IMR-90 (cell line): ENCODE measurements around the gene CD69. TPM values are rescaled to one million over a fixed set of nuclear protein-coding genes. Genes with fewer than 3 reads are reported as not detected.
A peak's percentile ranks its signal among the peaks of the same experiment; 100 is the strongest.

Experiments used
- ATAC-seq: fragments of 200-7000 bp; cut with Tn5 transposase; 2 replicates; pipeline ENCODE4 v1.9.1; 2020; ENCODE audit warnings: low read depth, mild to moderate bottlenecking, moderate library complexity
- BruUV-seq: library from RNA; stranded (reverse); fragments of 400-500 nt; replicated peaks from 2 replicates; lab custom pipeline; 2021; lab: Mats Ljungman, UMichigan
- CTCF ChIA-PET: fragments of 300-600 bp; formaldehyde crosslinking; extraction: SDS; loops from one replicate; lab custom pipeline; 2021; ENCODE audit warnings: antibody characterized with exemption; lab: Yijun Ruan, JAX
- POLR2A ChIA-PET: fragments of 300-600 bp; sonication (Branson Sonifier 250); formaldehyde crosslinking; loops from one replicate; lab custom pipeline; 2022; ENCODE audit warnings: antibody characterized with exemption; ENCODE audit not compliant: unreplicated experiment; lab: Charles Lee
- DNase-seq: peaks from one replicate; pipeline ENCODE4 v3.0.0; 2013
- H2AFZ ChIP-seq: replicated peaks from 2 replicates; pipeline ENCODE3; 2013; ENCODE audit warnings: low read length, mild to moderate bottlenecking; ENCODE audit not compliant: poor library complexity
- H2AK5ac ChIP-seq: 2 replicates; pipeline ENCODE4 v1.6.1; 2013; ENCODE audit warnings: low read depth, low read length, inconsistent platforms
- H2AK9ac ChIP-seq: replicated peaks from 2 replicates; pipeline ENCODE3; 2013; ENCODE audit warnings: mild to moderate bottlenecking, low read depth, low read length, moderate library complexity; ENCODE audit not compliant: poor library complexity
- H2BK120ac ChIP-seq: 2 replicates; pipeline ENCODE4 v1.6.1; 2013; ENCODE audit warnings: low read depth, low read length, inconsistent platforms
- H2BK15ac ChIP-seq: 3 replicates; pipeline ENCODE4 v1.6.1; 2013; ENCODE audit warnings: low read depth, low read length, inconsistent platforms
- H2BK20ac ChIP-seq: 2 replicates; pipeline ENCODE4 v1.6.1; 2013; ENCODE audit warnings: low read depth, mild to moderate bottlenecking, inconsistent platforms, low read length, moderate library complexity
- H2BK5ac ChIP-seq: 2 replicates; pipeline ENCODE4 v1.6.1; 2013; ENCODE audit warnings: mild to moderate bottlenecking, low read depth, low read length, inconsistent platforms; ENCODE audit not compliant: poor library complexity, severe bottlenecking
- H3K14ac ChIP-seq: replicated peaks from 2 replicates; pipeline ENCODE4 v1.6.1; 2013; ENCODE audit warnings: low read depth, low read length, inconsistent platforms
- H3K18ac ChIP-seq: 2 replicates; pipeline ENCODE4 v1.6.1; 2013; ENCODE audit warnings: low read depth, low read length, control low read depth
- H3K23ac ChIP-seq: 2 replicates; pipeline ENCODE4 v1.6.1; 2013; ENCODE audit warnings: low read depth, low read length, inconsistent platforms
- H3K27ac ChIP-seq: 2 replicates; pipeline ENCODE4 v1.5.1; 2013; ENCODE audit warnings: mild to moderate bottlenecking, control low read depth, low read length; ENCODE audit not compliant: insufficient read depth
- H3K27me3 ChIP-seq: 2 replicates; pipeline ENCODE4 v1.6.1; 2013; ENCODE audit warnings: low read length; ENCODE audit not compliant: control insufficient read depth, insufficient read depth
- H3K36me3 ChIP-seq: 2 replicates; pipeline ENCODE4 v1.6.1; 2013; ENCODE audit warnings: low read length, mixed read lengths; ENCODE audit not compliant: control insufficient read depth, insufficient read depth
- H3K4ac ChIP-seq: 2 replicates; pipeline ENCODE4 v1.6.1; 2013; ENCODE audit warnings: low read depth, low read length, inconsistent platforms
- H3K4me1 ChIP-seq: 2 replicates; pipeline ENCODE4 v1.6.1; 2013; ENCODE audit warnings: low read length, mixed read lengths; ENCODE audit not compliant: control insufficient read depth, insufficient read depth
- H3K4me2 ChIP-seq: 2 replicates; pipeline ENCODE4 v1.6.1; 2013; ENCODE audit warnings: low read depth, mild to moderate bottlenecking, control low read depth, low read length, moderate library complexity
- H3K4me3 ChIP-seq: 2 replicates; pipeline ENCODE4 v1.5.1; 2013; ENCODE audit warnings: low read depth, mild to moderate bottlenecking, control low read depth, low read length, moderate library complexity; ENCODE audit not compliant: insufficient read depth
- H3K56ac ChIP-seq: 2 replicates; pipeline ENCODE4 v1.6.1; 2013; ENCODE audit warnings: low read length, inconsistent platforms; ENCODE audit not compliant: insufficient read depth; ENCODE audit errors: extremely low read depth
- H3K79me1 ChIP-seq, 2 experiments: 2 replicates each; pipeline ENCODE4 v1.6.1; 2013; ENCODE audit warnings: low read length in 2 of 2, inconsistent platforms in 1 of 2, low read depth in 1 of 2
- H3K9ac ChIP-seq: 2 replicates; pipeline ENCODE4 v1.6.1; 2013; ENCODE audit warnings: low read depth, low read length, control low read depth
- H3K9me1 ChIP-seq: 2 replicates; pipeline ENCODE4 v1.6.1; 2013; ENCODE audit warnings: low read length, inconsistent platforms; ENCODE audit not compliant: insufficient read depth
- H3K9me3 ChIP-seq: 2 replicates; pipeline ENCODE4 v1.6.1; 2013; ENCODE audit warnings: low read length; ENCODE audit not compliant: control insufficient read depth, insufficient read depth
- H4K20me1 ChIP-seq: 2 replicates; pipeline ENCODE4 v1.6.1; 2013; ENCODE audit warnings: low read length, inconsistent platforms; ENCODE audit not compliant: insufficient read depth
- H4K5ac ChIP-seq: 2 replicates; pipeline ENCODE4 v1.6.1; 2013; ENCODE audit warnings: mild to moderate bottlenecking, low read depth, low read length, control low read depth
- H4K8ac ChIP-seq, 2 experiments: 2 replicates each; pipeline ENCODE4 v1.6.1; 2013; ENCODE audit warnings: low read depth in 2 of 2, low read length in 2 of 2, control low read depth in 1 of 2, inconsistent platforms in 1 of 2
- H4K91ac ChIP-seq: 2 replicates; pipeline ENCODE4 v1.6.1; 2013; ENCODE audit warnings: low read depth, low read length, inconsistent platforms; ENCODE audit not compliant: insufficient read depth
- BHLHE40 ChIP-seq: fragments of 150-350 bp; IDR thresholded peaks from 2 replicates; pipeline ENCODE4 v1.6.1; 2016; ENCODE audit warnings: mild to moderate bottlenecking, low read depth, low read length
- CEBPB ChIP-seq: IDR thresholded peaks from 2 replicates; pipeline ENCODE4 v1.6.1; 2012; ENCODE audit warnings: low read depth, low read length, improper control_type of control experiment
- CHD1 ChIP-seq: IDR thresholded peaks from 2 replicates; pipeline ENCODE4 v1.6.1; 2012; ENCODE audit warnings: low read depth, low read length, improper control_type of control experiment
- FOS ChIP-seq: fragments of 150-350 bp; IDR thresholded peaks from 2 replicates; pipeline ENCODE4 v1.6.1; 2016; ENCODE audit warnings: low read depth, low read length
- MAFK ChIP-seq: IDR thresholded peaks from 2 replicates; pipeline ENCODE4 v1.6.1; 2012; ENCODE audit warnings: low read depth, low read length, improper control_type of control experiment
- MAZ ChIP-seq: IDR thresholded peaks from 2 replicates; pipeline ENCODE4 v1.6.1; 2012; ENCODE audit warnings: low read depth, mild to moderate bottlenecking, low read length, improper control_type of control experiment, moderate library complexity, borderline replicate concordance
- MXI1 ChIP-seq: IDR thresholded peaks from 2 replicates; pipeline ENCODE4 v1.6.1; 2012; ENCODE audit warnings: low read depth, mild to moderate bottlenecking, low read length, moderate library complexity, borderline replicate concordance
- NFE2L2 ChIP-seq: fragments of 150-350 bp; IDR thresholded peaks from 2 replicates; pipeline ENCODE4 v1.6.1; 2016; ENCODE audit warnings: low read depth, mild to moderate bottlenecking, low read length
- POLR2A ChIP-seq: IDR thresholded peaks from 2 replicates; pipeline ENCODE4 v1.6.1; 2012; ENCODE audit warnings: mild to moderate bottlenecking, low read depth, low read length
- RAD21 ChIP-seq: IDR thresholded peaks from 2 replicates; pipeline ENCODE4 v1.6.1; 2012; ENCODE audit warnings: low read length, improper control_type of control experiment
- RCOR1 ChIP-seq: IDR thresholded peaks from 2 replicates; pipeline ENCODE4 v1.6.1; 2012; ENCODE audit warnings: mild to moderate bottlenecking, low read length, improper control_type of control experiment; ENCODE audit not compliant: insufficient replicate concordance
- RFX5 ChIP-seq: IDR thresholded peaks from 2 replicates; pipeline ENCODE4 v1.8.0; 2012; ENCODE audit warnings: low read depth, mild to moderate bottlenecking, low read length, moderate library complexity
- SMC3 ChIP-seq: fragments of 150-350 bp; IDR thresholded peaks from 2 replicates; pipeline ENCODE4 v1.6.1; 2016; ENCODE audit warnings: low read depth, mild to moderate bottlenecking, antibody characterized with exemption, low read length, moderate library complexity
- WGBS, 2 experiments: methylation state at CpG; one replicate each; pipeline versions ENCODE4 v1.1.5 to v1.1.7; 2013; ENCODE audit warnings: missing lambda C conversion rate in 2 of 2; ENCODE audit not compliant: insufficient read length in 1 of 2; ENCODE audit errors: extremely low coverage in 2 of 2; 5-methylcytosine and 5-hydroxymethylcytosine counted together
- dilution Hi-C: fragments of 300-500 bp; cut with HindIII; formaldehyde crosslinking; loops from one replicate; pipeline ENCODE4 v1.14.3; 2018; ENCODE audit warnings: low sequenced_read_pairs; ENCODE audit not compliant: unreplicated experiment
- in situ Hi-C: fragments of 300-500 bp; cut with MboI; formaldehyde crosslinking; loops from 3 replicates; pipeline ENCODE4 v1.14.3; 2019; ENCODE audit warnings: low sequenced_read_pairs, inconsistent platforms, mixed read lengths
- intact Hi-C: fragments of 100-400 bp; cut with micrococcal nuclease; formaldehyde crosslinking; loops from 2 replicates; pipeline ENCODE4 v1.10.0; 2022
- polyA plus RNA-seq, 3 experiments: library from polyadenylated mRNA; depleted of rRNA; stranded (reverse); fragments of >200 nt; gene quantifications; 2 replicates each; pipeline ENCODE4 v1.2.3, GENCODE V29; 2012; ENCODE audit warnings: low replicate concordance in 1 of 3
- total RNA-seq: library from RNA; depleted of rRNA; stranded (reverse); fragments of >200 nt; gene quantifications from 2 replicates; pipeline ENCODE4 v1.2.3, GENCODE V29; 2012
- TF ChIP-seq, protein P1 (sequence below): fragments of 150-350 bp; IDR thresholded peaks from 2 replicates; pipeline ENCODE4 v1.6.1; 2016; ENCODE audit warnings: low read depth, mild to moderate bottlenecking, low read length, moderate library complexity, borderline replicate concordance
- TF ChIP-seq, protein P2 (sequence below): conservative IDR thresholded peaks from 2 replicates; pipeline ENCODE4 v1.5.1; 2012; ENCODE audit warnings: mild to moderate bottlenecking, low read depth, low read length, improper control_type of control experiment
- TF ChIP-seq, protein P3 (sequence below): fragments of 150-350 bp; IDR thresholded peaks from 2 replicates; pipeline ENCODE4 v1.6.1; 2017; ENCODE audit warnings: mild to moderate bottlenecking, antibody characterized with exemption, low read length, low read depth

The CD69 gene
- total and polyA plus RNA-seq, 2 of the 4 experiments (the other 2 are of a cell fraction), result not detected

DNA sequence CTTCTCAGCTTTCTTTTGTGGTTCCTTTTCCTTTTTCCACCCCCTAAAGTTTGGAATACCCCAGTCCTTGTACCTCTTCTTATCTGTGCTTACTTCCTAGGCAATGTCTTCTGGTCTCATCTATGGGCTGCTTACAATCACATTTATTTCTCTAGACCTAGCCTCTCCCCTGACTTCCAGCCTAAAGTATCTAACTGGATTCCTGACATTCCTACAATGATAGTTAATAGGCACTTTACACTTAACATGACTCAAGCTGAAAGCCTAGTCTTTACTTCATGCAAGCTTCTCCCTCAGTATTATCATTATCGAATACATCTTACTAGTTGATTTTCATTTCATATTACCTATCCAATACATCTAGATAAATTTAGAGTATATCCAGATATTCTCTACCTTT is 49.0 kb downstream of the CD69 start:
- H3K4ac ChIP-seq, result no peak overlapping the region
- ChIA-PET POLR2A (no interaction called here), CTCF (interaction anchor here (0.6 kb wide), 1 partner anchor 238 kb away, joined by 3 read pairs; no protein-coding TSS in a partner anchor)
- ATAC-seq (peak; percentile 90), DNase-seq (peak; percentile 16)
- no peak overlapping the region for H2BK20ac ChIP-seq
- no peaks in the 10 kb centered on the region for H4K20me1 ChIP-seq
- dilution Hi-C loops (no loop called here), intact Hi-C loops (no loop called here), in situ Hi-C loops (loop anchor here (25.0 kb wide), 1 partner anchor 374 kb away; no protein-coding TSS in a partner anchor)
- no peak overlapping the region for H2BK120ac ChIP-seq
- no peak overlapping the region for H2AK5ac ChIP-seq
- H3K18ac ChIP-seq, result no peak overlapping the region
- BruUV-seq, result no TSS peak
- H4K91ac ChIP-seq, result no peak overlapping the region
- no peaks in the 10 kb centered on the region; the same call in 1 of the 2 replicates for H3K27me3 ChIP-seq
- no peak overlapping the region for H3K56ac ChIP-seq
- no peaks in the 10 kb centered on the region for H3K36me3 ChIP-seq
- H2AK9ac ChIP-seq, result no peak overlapping the region
- TF ChIP-seq MAFK, result no peak
- no peak for TF ChIP-seq BHLHE40
- TF ChIP-seq CEBPB, result no peak
- no peak for TF ChIP-seq CHD1
- TF ChIP-seq FOS, result no peak
- no peak for TF ChIP-seq RCOR1
- TF ChIP-seq NFE2L2, result no peak
- TF ChIP-seq MXI1, result no peak
- TF ChIP-seq SMC3, result no peak
- TF ChIP-seq, protein P1, sequence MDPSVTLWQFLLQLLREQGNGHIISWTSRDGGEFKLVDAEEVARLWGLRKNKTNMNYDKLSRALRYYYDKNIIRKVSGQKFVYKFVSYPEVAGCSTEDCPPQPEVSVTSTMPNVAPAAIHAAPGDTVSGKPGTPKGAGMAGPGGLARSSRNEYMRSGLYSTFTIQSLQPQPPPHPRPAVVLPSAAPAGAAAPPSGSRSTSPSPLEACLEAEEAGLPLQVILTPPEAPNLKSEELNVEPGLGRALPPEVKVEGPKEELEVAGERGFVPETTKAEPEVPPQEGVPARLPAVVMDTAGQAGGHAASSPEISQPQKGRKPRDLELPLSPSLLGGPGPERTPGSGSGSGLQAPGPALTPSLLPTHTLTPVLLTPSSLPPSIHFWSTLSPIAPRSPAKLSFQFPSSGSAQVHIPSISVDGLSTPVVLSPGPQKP, result no peak
- no peak for TF ChIP-seq MAZ
- TF ChIP-seq, protein P2, sequence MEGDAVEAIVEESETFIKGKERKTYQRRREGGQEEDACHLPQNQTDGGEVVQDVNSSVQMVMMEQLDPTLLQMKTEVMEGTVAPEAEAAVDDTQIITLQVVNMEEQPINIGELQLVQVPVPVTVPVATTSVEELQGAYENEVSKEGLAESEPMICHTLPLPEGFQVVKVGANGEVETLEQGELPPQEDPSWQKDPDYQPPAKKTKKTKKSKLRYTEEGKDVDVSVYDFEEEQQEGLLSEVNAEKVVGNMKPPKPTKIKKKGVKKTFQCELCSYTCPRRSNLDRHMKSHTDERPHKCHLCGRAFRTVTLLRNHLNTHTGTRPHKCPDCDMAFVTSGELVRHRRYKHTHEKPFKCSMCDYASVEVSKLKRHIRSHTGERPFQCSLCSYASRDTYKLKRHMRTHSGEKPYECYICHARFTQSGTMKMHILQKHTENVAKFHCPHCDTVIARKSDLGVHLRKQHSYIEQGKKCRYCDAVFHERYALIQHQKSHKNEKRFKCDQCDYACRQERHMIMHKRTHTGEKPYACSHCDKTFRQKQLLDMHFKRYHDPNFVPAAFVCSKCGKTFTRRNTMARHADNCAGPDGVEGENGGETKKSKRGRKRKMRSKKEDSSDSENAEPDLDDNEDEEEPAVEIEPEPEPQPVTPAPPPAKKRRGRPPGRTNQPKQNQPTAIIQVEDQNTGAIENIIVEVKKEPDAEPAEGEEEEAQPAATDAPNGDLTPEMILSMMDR, result no peak
- TF ChIP-seq, protein P3, sequence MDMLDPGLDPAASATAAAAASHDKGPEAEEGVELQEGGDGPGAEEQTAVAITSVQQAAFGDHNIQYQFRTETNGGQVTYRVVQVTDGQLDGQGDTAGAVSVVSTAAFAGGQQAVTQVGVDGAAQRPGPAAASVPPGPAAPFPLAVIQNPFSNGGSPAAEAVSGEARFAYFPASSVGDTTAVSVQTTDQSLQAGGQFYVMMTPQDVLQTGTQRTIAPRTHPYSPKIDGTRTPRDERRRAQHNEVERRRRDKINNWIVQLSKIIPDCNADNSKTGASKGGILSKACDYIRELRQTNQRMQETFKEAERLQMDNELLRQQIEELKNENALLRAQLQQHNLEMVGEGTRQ, result no peak
- TF ChIP-seq RFX5, result no peak
- no peak for TF ChIP-seq RAD21
- no peak for TF ChIP-seq POLR2A
- H3K79me1 ChIP-seq, result no peaks in the 10 kb centered on the region
- H3K4me1 ChIP-seq, result no peaks in the 10 kb centered on the region
- no peak overlapping the region for H3K27ac ChIP-seq
- no peaks in the 10 kb centered on the region for H3K9me1 ChIP-seq
- H3K14ac ChIP-seq, result no peak overlapping the region
- no peak overlapping the region for H2AFZ ChIP-seq
- H3K4me2 ChIP-seq, result no peak overlapping the region
- H2BK15ac ChIP-seq, result no peak overlapping the region
- no peak overlapping the region for H4K5ac ChIP-seq
- H3K9ac ChIP-seq, result no peak overlapping the region
- no peak overlapping the region for H2BK5ac ChIP-seq
- H3K4me3 ChIP-seq, result no peak overlapping the region
- no CpG with 5 or more reads among the region's 1 CpG for WGBS, 2 experiments
- H3K9me3 ChIP-seq, result no peaks in the 10 kb centered on the region
- H4K8ac ChIP-seq, result no peak overlapping the region
- no peak overlapping the region for H3K23ac ChIP-seq
